Neural progenitor cell (in vitro differentiated cells): ENCODE data around the gene SLIT1.

Source experiments
- EZH2 ChIP-seq: fragments of 200-600 bp; sonication (generic); IDR thresholded peaks from 2 replicates; pipeline ENCODE4 v1.6.1; 2017; ENCODE audit warnings: antibody characterized with exemption, mild to moderate bottlenecking, moderate library complexity
- EZH2phosphoT487 ChIP-seq: fragments of 200-600 bp; sonication (generic); IDR thresholded peaks from 2 replicates; pipeline ENCODE4 v1.6.1; 2017; ENCODE audit warnings: antibody characterized with exemption
- TF ChIP-seq, protein P1 (sequence below): fragments of 200-600 bp; sonication (generic); IDR thresholded peaks from 2 replicates; pipeline ENCODE4 v1.5.1; 2017; ENCODE audit warnings: antibody characterized with exemption, mild to moderate bottlenecking

DNA sequence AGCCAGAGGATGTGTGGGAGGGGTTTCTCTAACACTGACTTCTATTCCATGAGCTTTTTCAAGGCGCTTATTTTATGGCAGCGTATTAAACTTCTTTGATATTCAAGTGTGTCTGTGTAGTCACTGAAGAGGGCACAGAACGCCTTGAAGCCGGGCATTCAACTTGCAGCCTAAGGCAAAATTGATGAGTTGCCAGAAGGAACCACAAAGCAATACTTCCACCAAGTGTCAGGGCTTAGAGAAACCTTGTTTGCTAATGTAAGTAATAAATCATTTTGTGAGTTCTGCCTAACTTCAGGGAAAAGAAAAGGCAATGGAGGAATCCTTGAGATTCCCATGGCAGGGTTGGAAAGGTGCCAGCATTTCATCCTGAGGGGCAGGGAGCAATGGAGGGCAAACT lies 189.9 kb downstream of the SLIT1 start:
- TF ChIP-seq, protein P1, sequence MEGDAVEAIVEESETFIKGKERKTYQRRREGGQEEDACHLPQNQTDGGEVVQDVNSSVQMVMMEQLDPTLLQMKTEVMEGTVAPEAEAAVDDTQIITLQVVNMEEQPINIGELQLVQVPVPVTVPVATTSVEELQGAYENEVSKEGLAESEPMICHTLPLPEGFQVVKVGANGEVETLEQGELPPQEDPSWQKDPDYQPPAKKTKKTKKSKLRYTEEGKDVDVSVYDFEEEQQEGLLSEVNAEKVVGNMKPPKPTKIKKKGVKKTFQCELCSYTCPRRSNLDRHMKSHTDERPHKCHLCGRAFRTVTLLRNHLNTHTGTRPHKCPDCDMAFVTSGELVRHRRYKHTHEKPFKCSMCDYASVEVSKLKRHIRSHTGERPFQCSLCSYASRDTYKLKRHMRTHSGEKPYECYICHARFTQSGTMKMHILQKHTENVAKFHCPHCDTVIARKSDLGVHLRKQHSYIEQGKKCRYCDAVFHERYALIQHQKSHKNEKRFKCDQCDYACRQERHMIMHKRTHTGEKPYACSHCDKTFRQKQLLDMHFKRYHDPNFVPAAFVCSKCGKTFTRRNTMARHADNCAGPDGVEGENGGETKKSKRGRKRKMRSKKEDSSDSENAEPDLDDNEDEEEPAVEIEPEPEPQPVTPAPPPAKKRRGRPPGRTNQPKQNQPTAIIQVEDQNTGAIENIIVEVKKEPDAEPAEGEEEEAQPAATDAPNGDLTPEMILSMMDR, result no peak
- TF ChIP-seq EZH2phosphoT487 (no peak), EZH2 (no peak)
